ENCODE results near the gene B4GALNT4. TPM values are rescaled to one million over a fixed set of nuclear protein-coding genes. Genes with fewer than 3 reads are reported as not detected.

The B4GALNT4 gene
- total RNA-seq, 1 experiment from 2014 or later = 4.7 TPM

- Histone ChIP-seq H3K4me3 (no peak overlapping the region), H3K79me2 (ENCODE audit: low read depth) (no peaks in the 10 kb centered on the region), H3K4me2 (no peak overlapping the region), H2AFZ (no peak overlapping the region), H3K4me1 (replicated peaks; ENCODE audit: insufficient read depth) (no peaks in the 10 kb centered on the region), H3K27ac (no peak overlapping the region), H3K36me3 (ENCODE audit: low read depth) (no peaks in the 10 kb centered on the region), H4K20me1 (ENCODE audit: insufficient read depth) (no peaks in the 10 kb centered on the region), H3K9me2 (ENCODE audit: insufficient read depth) (no peaks in the 10 kb centered on the region), H3K27me3 (ENCODE audit: insufficient read depth, low read depth) (no peaks in the 10 kb centered on the region), H3F3A (ENCODE audit: insufficient read depth, low read depth) (peaks cover 21% of the 10 kb centered on the region; the same call in 1 of the 2 replicates), H3K9me3 (ENCODE audit: insufficient read depth, low read depth) (no peaks in the 10 kb centered on the region)
- TF ChIP-seq CTCF (conservative IDR thresholded peaks at IDR 0.05) = no peak
- no peak for TF ChIP-seq EZH2 (IDR thresholded peaks at IDR 0.05; ENCODE audit: low read depth)
- BruUV-seq (replicated peaks) = no TSS peak
- ChIA-PET CTCF (no interaction called here), POLR2A (ENCODE audit: unreplicated experiment) (no interaction called here)
- intact Hi-C loops (cut with micrococcal nuclease; ENCODE audit: unreplicated experiment) = no loop called here
- DNase-seq = no peak
These were observed 16.0 kb upstream of the B4GALNT4 start for GRCh38 chr11:353179-353873.

GRCh38 chr11:355581-356458 lies 13.5 kb upstream of the B4GALNT4 start:
- Histone ChIP-seq H3K79me2 (ENCODE audit: low read depth) (no peaks in the 10 kb centered on the region), H3K9me2 (ENCODE audit: insufficient read depth) (no peaks in the 10 kb centered on the region), H3K4me2 (peak overlapping the region; percentile 55), H2AFZ (no peak overlapping the region), H3K4me1 (replicated peaks; ENCODE audit: insufficient read depth) (no peaks in the 10 kb centered on the region), H3K27me3 (ENCODE audit: insufficient read depth, low read depth) (no peaks in the 10 kb centered on the region), H3K27ac (no peak overlapping the region), H4K20me1 (ENCODE audit: insufficient read depth) (no peaks in the 10 kb centered on the region), H3K36me3 (ENCODE audit: low read depth) (no peaks in the 10 kb centered on the region), H3K4me3 (peak overlapping the region; percentile 44; the same call in 1 of the 2 replicates), H3K9me3 (ENCODE audit: insufficient read depth, low read depth) (no peaks in the 10 kb centered on the region), H3F3A (ENCODE audit: insufficient read depth, low read depth) (peaks cover 21% of the 10 kb centered on the region; the same call in 1 of the 2 replicates)
- ChIA-PET POLR2A (ENCODE audit: unreplicated experiment) (interaction anchor here (0.6 to 1.1 kb wide), 3 partner anchors 51 to 149 kb away, joined by 6 to 14 read pairs (median 8); partner anchors contain the start of genes BET1L and RIC8A), CTCF (interaction anchor here (0.6 to 1.1 kb wide), 2 partner anchors 8 to 10 kb away, joined by 3 to 5 read pairs; no protein-coding TSS in a partner anchor)
- DNase-seq = peak in 1 of 2 experiments; percentile 89
- TSS peak; percentile 100 for BruUV-seq (replicated peaks)
- TF ChIP-seq EZH2 (IDR thresholded peaks at IDR 0.05; ENCODE audit: low read depth) (no peak), CTCF (conservative IDR thresholded peaks at IDR 0.05) (no peak)
- intact Hi-C loops (cut with micrococcal nuclease; ENCODE audit: unreplicated experiment) = loop anchor here (5.0 kb wide), 2 partner anchors 34 to 49 kb away; partner anchors contain the start of genes IFITM2 and IFITM3

DNA sequence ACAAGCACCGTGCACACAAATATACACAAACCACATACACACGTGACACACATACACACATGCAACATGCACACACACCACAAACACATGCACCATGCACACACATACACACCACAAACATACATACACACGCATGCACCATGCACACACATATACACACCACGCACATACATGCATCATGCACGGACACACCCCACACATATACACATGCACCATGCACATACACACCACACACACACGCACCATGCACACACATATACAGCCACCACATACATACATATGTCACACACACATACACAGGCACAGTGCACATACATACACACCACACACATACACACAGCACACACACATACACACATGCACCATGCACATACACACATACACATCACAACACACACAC lies 12.7 kb upstream of the B4GALNT4 start:
- no peaks in the 10 kb centered on the region for H4K20me1 ChIP-seq (ENCODE audit: insufficient read depth)
- no peaks in the 10 kb centered on the region for H3K27me3 ChIP-seq (ENCODE audit: insufficient read depth, low read depth)
- no TSS peak for BruUV-seq (replicated peaks)
- H3K9me3 ChIP-seq (ENCODE audit: insufficient read depth, low read depth) = no peaks in the 10 kb centered on the region
- H3F3A ChIP-seq (ENCODE audit: insufficient read depth, low read depth) = peaks cover 21% of the 10 kb centered on the region; the same call in 1 of the 2 replicates
- H3K36me3 ChIP-seq (ENCODE audit: low read depth) = no peaks in the 10 kb centered on the region
- H3K4me1 ChIP-seq (replicated peaks; ENCODE audit: insufficient read depth) = no peaks in the 10 kb centered on the region
- H3K4me3 ChIP-seq = no peak overlapping the region
- H3K79me2 ChIP-seq (ENCODE audit: low read depth) = no peaks in the 10 kb centered on the region
- intact Hi-C loops (cut with micrococcal nuclease; ENCODE audit: unreplicated experiment) = loop anchor here (5.0 kb wide), 2 partner anchors 34 to 49 kb away; partner anchors contain the start of genes IFITM2 and IFITM3
- H3K9me2 ChIP-seq (ENCODE audit: insufficient read depth) = no peaks in the 10 kb centered on the region
- ChIA-PET CTCF (no interaction called here), POLR2A (ENCODE audit: unreplicated experiment) (no interaction called here)
- H3K27ac ChIP-seq = no peak overlapping the region
- H3K4me2 ChIP-seq = no peak overlapping the region
- TF ChIP-seq EZH2 (IDR thresholded peaks at IDR 0.05; ENCODE audit: low read depth) (no peak), CTCF (conservative IDR thresholded peaks at IDR 0.05) (no peak)
- no peak for DNase-seq
- no peak overlapping the region for H2AFZ ChIP-seq
